AG04450 (cell line): ENCODE measurements around the gene LSM7. TPM values are rescaled to one million over a fixed set of nuclear protein-coding genes. Genes with fewer than 3 reads are reported as not detected.

Source experiments
- CTCF ChIA-PET: fragments of 300-600, 350-600 bp; formaldehyde crosslinking; extraction: SDS; loops from one replicate; lab custom pipeline; 2022; ENCODE audit warnings: antibody characterized with exemption, inconsistent platforms; lab: Charles Lee
- POLR2A ChIA-PET: fragments of 350-600 bp; formaldehyde crosslinking; extraction: SDS; loops from one replicate; lab custom pipeline; 2021; ENCODE audit warnings: antibody characterized with exemption, inconsistent platforms; lab: Yijun Ruan, JAX
- DNase-seq: peaks from one replicate; pipeline ENCODE4 v3.0.0-alpha.2; 2011; ENCODE audit warnings: low read depth, low spot score
- H3K27ac ChIP-seq: one replicate; pipeline ENCODE4 v1.5.1; 2012; ENCODE audit warnings: low read depth, low read length, control low read depth
- H3K27me3 ChIP-seq: one replicate; pipeline ENCODE4 v1.6.0; 2012; ENCODE audit warnings: low read length; ENCODE audit not compliant: control insufficient read depth, insufficient read depth
- H3K4me3 ChIP-seq: 2 replicates; pipeline ENCODE4 v1.5.1; 2011; ENCODE audit warnings: mild to moderate bottlenecking, low read depth, low read length, control low read depth
- H3K9me3 ChIP-seq: 2 replicates; pipeline ENCODE4 v1.5.1; 2012; ENCODE audit warnings: low read length; ENCODE audit not compliant: control insufficient read depth, insufficient read depth
- polyA plus RNA-seq: library from polyadenylated mRNA; depleted of rRNA; stranded (reverse); fragments of >200 nt; gene quantifications from 2 replicates; pipeline ENCODE4 v1.2.3, GENCODE V29; 2011
- TF ChIP-seq, protein P1 (sequence below): IDR thresholded peaks from 2 replicates; pipeline ENCODE4 v1.5.1; 2011; ENCODE audit warnings: low read depth, low read length, control low read depth, inconsistent platforms

Gene LSM7
- polyA plus RNA-seq, 1 experiment: 137 TPM

DNA sequence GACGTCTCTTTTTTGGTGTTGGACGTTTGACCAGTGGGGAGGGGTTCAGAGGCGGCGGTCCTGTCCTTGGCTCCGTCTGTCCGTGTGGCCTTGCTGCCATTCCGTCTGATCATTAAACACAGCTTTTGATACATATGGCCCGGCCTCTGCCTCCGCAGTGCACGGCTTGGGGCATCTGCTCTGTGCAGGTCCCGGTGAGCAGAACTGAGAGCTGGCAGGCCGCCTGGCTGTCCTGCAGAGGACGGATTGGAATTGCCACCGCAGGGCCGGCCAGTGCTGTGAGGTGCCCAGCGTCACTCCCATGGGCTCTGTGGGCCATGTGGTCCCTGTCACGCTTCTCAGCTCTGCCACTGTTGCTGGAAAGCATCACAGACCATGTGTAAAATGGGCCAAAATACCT lies 26.3 kb upstream of the LSM7 start:
- no peak for DNase-seq
- CTCF ChIA-PET: no interaction called here
- Histone ChIP-seq H3K27ac (no peak overlapping the region), H3K27me3 (peaks cover 10% of the 10 kb centered on the region), H3K4me3 (no peak overlapping the region), H3K9me3 (peaks cover 6% of the 10 kb centered on the region; the same call in 1 of the 2 replicates)
- POLR2A ChIA-PET: interaction anchor here (1.0 kb wide), 1 partner anchor 11 kb away, joined by 3 read pairs; no protein-coding TSS in a partner anchor
- TF ChIP-seq, protein P1, sequence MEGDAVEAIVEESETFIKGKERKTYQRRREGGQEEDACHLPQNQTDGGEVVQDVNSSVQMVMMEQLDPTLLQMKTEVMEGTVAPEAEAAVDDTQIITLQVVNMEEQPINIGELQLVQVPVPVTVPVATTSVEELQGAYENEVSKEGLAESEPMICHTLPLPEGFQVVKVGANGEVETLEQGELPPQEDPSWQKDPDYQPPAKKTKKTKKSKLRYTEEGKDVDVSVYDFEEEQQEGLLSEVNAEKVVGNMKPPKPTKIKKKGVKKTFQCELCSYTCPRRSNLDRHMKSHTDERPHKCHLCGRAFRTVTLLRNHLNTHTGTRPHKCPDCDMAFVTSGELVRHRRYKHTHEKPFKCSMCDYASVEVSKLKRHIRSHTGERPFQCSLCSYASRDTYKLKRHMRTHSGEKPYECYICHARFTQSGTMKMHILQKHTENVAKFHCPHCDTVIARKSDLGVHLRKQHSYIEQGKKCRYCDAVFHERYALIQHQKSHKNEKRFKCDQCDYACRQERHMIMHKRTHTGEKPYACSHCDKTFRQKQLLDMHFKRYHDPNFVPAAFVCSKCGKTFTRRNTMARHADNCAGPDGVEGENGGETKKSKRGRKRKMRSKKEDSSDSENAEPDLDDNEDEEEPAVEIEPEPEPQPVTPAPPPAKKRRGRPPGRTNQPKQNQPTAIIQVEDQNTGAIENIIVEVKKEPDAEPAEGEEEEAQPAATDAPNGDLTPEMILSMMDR: no peak

DNA sequence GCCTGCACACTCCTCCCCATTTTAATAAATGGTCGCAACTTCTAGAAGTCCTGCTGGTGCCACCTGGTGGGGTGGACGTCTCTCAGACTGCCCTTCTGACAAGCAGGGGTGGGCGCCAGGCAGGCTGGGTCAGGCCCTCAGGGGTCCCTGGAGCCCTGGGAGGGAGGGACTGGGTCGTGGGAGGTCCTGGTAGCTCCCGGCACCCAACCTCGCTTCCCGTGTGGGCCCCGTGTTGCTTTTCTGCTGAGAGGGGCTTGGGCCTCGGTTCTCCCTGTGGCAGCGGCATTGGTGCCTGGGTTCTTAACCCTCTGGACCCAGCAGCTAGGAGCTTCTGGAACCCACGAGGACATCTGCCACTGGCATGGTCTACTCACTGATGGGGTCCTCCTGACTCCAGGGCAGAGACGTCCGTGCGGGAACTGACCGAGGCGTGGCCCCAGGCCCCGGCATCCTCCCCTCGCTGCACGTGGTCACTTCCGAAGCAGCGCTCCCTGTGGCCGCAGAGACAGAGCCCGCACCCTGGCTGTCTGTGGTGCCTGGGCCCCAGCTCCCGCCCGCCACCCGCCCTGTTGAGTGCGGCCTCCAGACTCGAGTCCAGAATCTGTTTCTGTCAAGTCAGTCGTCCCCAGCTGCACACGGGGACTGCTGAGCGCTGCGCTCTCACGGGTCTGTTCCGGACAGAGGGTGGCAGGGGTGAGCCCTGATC lies 25.7 kb upstream of the LSM7 start:
- CTCF ChIA-PET: no interaction called here

GRCh38 chr19:2353159-2353886 lies 24.9 kb upstream of the LSM7 start:
- CTCF ChIA-PET: no interaction called here
- Histone ChIP-seq H3K9me3 (no peaks in the 10 kb centered on the region; the same call in 1 of the 2 replicates), H3K4me3 (no peak overlapping the region), H3K27me3 (no peaks in the 10 kb centered on the region), H3K27ac (no peak overlapping the region)
- POLR2A ChIA-PET: no interaction called here
- TF ChIP-seq, protein P1: no peak
- DNase-seq: no peak

More for the DNA sequence above, 25.7 kb upstream of the LSM7 start:
- DNase-seq: no peak
- H3K27ac ChIP-seq: no peak overlapping the region
- peaks cover 4% of the 10 kb centered on the region for H3K27me3 ChIP-seq
- POLR2A ChIA-PET: interaction anchor here (1.0 kb wide), 1 partner anchor 11 kb away, joined by 3 read pairs; no protein-coding TSS in a partner anchor
- TF ChIP-seq, protein P1: no peak
- H3K4me3 ChIP-seq: no peak overlapping the region
- peaks cover 6% of the 10 kb centered on the region; the same call in 1 of the 2 replicates for H3K9me3 ChIP-seq

- Histone ChIP-seq H3K9me3 (no peaks in the 10 kb centered on the region; the same call in 1 of the 2 replicates), H3K27me3 (no peaks in the 10 kb centered on the region), H3K27ac (no peak overlapping the region), H3K4me3 (no peak overlapping the region)
- DNase-seq: no peak
- CTCF ChIA-PET: no interaction called here
- TF ChIP-seq, protein P1: no peak
- POLR2A ChIA-PET: no interaction called here
Observed at GRCh38 chr19:2352121-2352520, 23.7 kb upstream of the LSM7 start.

GRCh38 chr19:2351591-2351990 lies 23.2 kb upstream of the LSM7 start:
- Histone ChIP-seq H3K27ac (no peak overlapping the region), H3K4me3 (no peak overlapping the region), H3K27me3 (no peaks in the 10 kb centered on the region), H3K9me3 (no peaks in the 10 kb centered on the region; the same call in 1 of the 2 replicates)
- TF ChIP-seq, protein P1: no peak
- CTCF ChIA-PET: no interaction called here
- POLR2A ChIA-PET: no interaction called here
- DNase-seq: no peak
